Suprapubic skin (tissue), 3 donors: Measurements from ENCODE around the gene CFLAR.

Source experiments
- CTCF ChIP-seq, 2 donors: fragments of 200-600 bp in 1 of 2; fragments of 450-650 bp in 1 of 2; sonication (generic) in 1 of 2; IDR thresholded peaks; one replicate each; pipeline ENCODE4 v1.5.1; 2016 to 2019; ENCODE audit warnings: antibody characterized with exemption in 2 of 2, mild to moderate bottlenecking in 1 of 2, moderate library complexity in 1 of 2
- POLR2A ChIP-seq, 2 donors: fragments of 450-650 bp; IDR thresholded peaks; one replicate each; pipeline ENCODE4 v1.6.1; 2017; ENCODE audit warnings: antibody characterized with exemption in 2 of 2, mild to moderate bottlenecking in 2 of 2, moderate library complexity in 2 of 2

GRCh38 chr2:201072201-201072530 lies 43.8 kb upstream of the CFLAR start:
- TF ChIP-seq CTCF (IDR thresholded peaks at IDR 0.05): no peak
- no peak for TF ChIP-seq POLR2A (IDR thresholded peaks at IDR 0.05)
